Thymus (tissue), 11 donors: ENCODE data around the gene KLHL40. TPM values are rescaled to one million over a fixed set of nuclear protein-coding genes. Genes with fewer than 3 reads are reported as not detected.

ENCODE experiments used
- DNase-seq, 9 donors: peaks; one replicate each; pipeline ENCODE4 v3.0.0-alpha.2; 2013; ENCODE audit warnings: low spot score in 9 of 9, low read depth in 6 of 9, missing footprints in 1 of 9
- H3K27ac ChIP-seq, 2 donors: one replicate each; pipeline ENCODE4 v1.5.1; 2013; ENCODE audit warnings: control low read depth in 1 of 2, low read depth in 1 of 2, low read length in 1 of 2, mild to moderate bottlenecking in 1 of 2, moderate library complexity in 1 of 2
- H3K27me3 ChIP-seq, 2 donors: one replicate each; pipeline ENCODE4 v1.5.1; 2013; ENCODE audit warnings: low read length in 1 of 2; ENCODE audit not compliant: control insufficient read depth in 2 of 2, insufficient read depth in 1 of 2
- H3K36me3 ChIP-seq, 2 donors: one replicate each; pipeline ENCODE4 v1.5.1; 2013; ENCODE audit warnings: low read length in 1 of 2, mild to moderate bottlenecking in 1 of 2, moderate library complexity in 1 of 2; ENCODE audit not compliant: control insufficient read depth in 2 of 2, insufficient read depth in 2 of 2
- H3K4me1 ChIP-seq, 2 donors: one replicate each; pipeline ENCODE4 v1.5.1; 2013; ENCODE audit warnings: low read length in 2 of 2; ENCODE audit not compliant: control insufficient read depth in 2 of 2, insufficient read depth in 2 of 2
- H3K4me3 ChIP-seq, 2 donors: one replicate each; pipeline ENCODE4 v1.5.1; 2013; ENCODE audit warnings: low read length in 2 of 2, control low read depth in 1 of 2, mild to moderate bottlenecking in 1 of 2
- H3K9me3 ChIP-seq, 2 donors: one replicate each; pipeline ENCODE4 v1.5.1; 2013; ENCODE audit warnings: low read length in 1 of 2, mild to moderate bottlenecking in 1 of 2; ENCODE audit not compliant: control insufficient read depth in 2 of 2, insufficient read depth in 1 of 2
- WGBS: extraction: QIAGEN DNeasy Blood & Tissue Kit; methylation state at CpG from one replicate; pipeline ENCODE4 v1.1.7; 2013; 5-methylcytosine and 5-hydroxymethylcytosine counted together
- polyA plus RNA-seq: library from polyadenylated mRNA; stranded (reverse); fragments of 200-250 nt; gene quantifications from one replicate; pipeline ENCODE4 v1.2.3, GENCODE V29; 2013
- total RNA-seq: library from RNA; stranded (reverse); fragments of 120-200 nt; gene quantifications from one replicate; pipeline ENCODE4 v1.2.4, GENCODE V29; 2013
- donor health status: healthy.

KLHL40 gene
- total and polyA plus RNA-seq, 2 donors: 0.14 to 0.16 TPM

GRCh38 chr3:42700366-42701288, 15.3 kb downstream of the KLHL40 start:
- no peaks in the 10 kb centered on the region for H3K36me3 ChIP-seq
- DNase-seq: no peak
- no peak overlapping the region for H3K27ac ChIP-seq
- no peaks in the 10 kb centered on the region for H3K4me1 ChIP-seq
- H3K9me3 ChIP-seq: peaks cover 1 to 4% of the 10 kb centered on the region in 2 donors
- H3K27me3 ChIP-seq: no peaks in the 10 kb centered on the region
- no peak overlapping the region for H3K4me3 ChIP-seq
- 78% methylated on average over 15 of the region's 15 CpGs for WGBS

DNA sequence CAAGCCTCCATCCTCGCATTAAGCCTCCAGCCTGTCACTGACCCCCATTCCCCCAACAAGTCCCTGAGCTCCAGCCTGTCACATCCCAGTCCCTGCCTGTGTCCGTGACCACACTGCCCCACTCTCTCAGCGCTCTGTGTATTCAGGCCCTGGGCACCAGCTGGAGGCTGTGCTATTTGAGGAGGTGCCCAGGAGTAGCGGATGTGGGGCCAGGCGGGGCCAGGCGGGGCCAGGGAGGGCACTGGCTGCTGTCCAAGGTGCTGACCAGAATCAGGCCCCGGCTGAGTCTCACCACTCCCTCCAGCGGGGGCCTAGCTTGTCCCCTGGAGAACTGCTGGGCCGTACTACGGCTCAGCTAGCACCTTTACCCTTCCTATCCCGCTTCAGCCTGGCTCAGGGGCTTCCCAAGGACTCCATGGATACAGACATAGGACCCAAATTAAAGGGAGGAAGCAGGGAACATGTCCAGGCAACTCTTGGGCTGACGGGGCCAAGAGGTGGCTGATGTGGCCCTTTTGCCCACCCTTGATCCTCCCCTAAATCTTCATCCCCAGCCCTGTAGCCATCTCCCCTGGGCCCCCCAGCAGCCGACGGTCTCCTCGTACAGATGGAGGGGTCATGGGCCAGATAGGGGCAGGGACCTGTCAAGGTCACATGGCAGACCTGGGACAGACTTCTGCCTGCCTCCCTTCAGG, 16.2 kb downstream of the KLHL40 start:
- Histone ChIP-seq H3K27me3 (no peaks in the 10 kb centered on the region), H3K36me3 (no peaks in the 10 kb centered on the region), H3K4me3 (no peak overlapping the region), H3K27ac (no peak overlapping the region), H3K9me3 (peaks cover 0 to 1% of the 10 kb centered on the region in 2 donors), H3K4me1 (no peaks in the 10 kb centered on the region)
- DNase-seq: peak; percentile 18 to 71 (median 43)
- WGBS: 36% methylated on average over 15 of the region's 15 CpGs

DNA sequence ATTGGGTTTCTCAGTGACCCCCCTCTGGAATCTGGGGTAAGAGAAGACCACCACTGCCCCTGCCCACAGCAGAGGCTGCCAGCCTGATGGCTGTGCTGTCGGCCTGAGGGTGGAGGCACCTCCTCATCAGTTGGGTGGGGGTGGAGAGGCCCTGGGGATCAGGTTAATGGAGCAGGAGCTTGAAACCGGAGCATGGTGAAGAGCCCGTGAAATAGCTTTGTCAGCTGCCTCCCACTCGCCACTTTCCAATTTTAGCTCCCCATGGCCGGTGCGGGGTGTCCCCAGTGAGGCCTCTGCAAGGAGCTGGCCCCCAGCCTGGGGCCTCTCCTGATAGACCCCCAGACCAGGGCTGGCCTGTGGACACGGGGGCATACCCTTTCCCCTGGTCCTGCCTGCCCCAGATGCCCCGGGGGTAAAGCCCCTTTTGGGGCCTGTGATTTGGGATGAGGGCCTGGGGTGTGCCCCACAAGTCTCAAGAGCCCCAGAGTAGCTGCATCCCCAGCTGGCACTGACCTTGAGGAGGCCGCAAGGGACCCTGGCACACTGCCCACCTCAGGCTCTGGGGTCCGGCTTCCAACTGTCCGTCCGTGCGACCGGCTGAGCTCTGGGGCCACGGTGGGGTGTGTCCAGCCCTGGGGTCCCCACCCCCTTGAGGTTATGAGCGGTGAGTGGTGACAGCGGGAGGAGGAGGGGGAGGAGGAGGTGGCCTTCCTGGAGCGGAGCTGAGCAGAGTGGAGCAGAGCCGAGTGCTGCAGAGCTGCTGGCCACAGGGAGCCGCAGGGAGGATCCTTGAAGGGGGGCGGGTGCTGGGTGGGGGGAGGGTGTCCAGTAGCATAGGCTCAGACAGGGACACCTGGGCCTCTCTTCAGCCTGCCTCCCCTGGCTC, 17.0 kb downstream of the KLHL40 start, which contains the start of gene HHATL:
Gene HHATL (minus strand): TSS at position 733 of the 886 bp plus-strand sequence. CDS start 1,972 bp downstream, outside the sequence.
- H3K27me3 ChIP-seq: no peaks in the 10 kb centered on the region
- H3K4me3 ChIP-seq: no peak within 1 kb of the TSS
- no peak for DNase-seq
- H3K27ac ChIP-seq: no peak within 1 kb of the TSS
- peaks cover 0 to 1% of the 10 kb centered on the region in 2 donors for H3K9me3 ChIP-seq
- WGBS: 79% methylated on average over 21 of the region's 21 CpGs
- H3K36me3 ChIP-seq: no peaks in the 10 kb centered on the region
- H3K4me1 ChIP-seq: no peaks in the 10 kb centered on the region

DNA sequence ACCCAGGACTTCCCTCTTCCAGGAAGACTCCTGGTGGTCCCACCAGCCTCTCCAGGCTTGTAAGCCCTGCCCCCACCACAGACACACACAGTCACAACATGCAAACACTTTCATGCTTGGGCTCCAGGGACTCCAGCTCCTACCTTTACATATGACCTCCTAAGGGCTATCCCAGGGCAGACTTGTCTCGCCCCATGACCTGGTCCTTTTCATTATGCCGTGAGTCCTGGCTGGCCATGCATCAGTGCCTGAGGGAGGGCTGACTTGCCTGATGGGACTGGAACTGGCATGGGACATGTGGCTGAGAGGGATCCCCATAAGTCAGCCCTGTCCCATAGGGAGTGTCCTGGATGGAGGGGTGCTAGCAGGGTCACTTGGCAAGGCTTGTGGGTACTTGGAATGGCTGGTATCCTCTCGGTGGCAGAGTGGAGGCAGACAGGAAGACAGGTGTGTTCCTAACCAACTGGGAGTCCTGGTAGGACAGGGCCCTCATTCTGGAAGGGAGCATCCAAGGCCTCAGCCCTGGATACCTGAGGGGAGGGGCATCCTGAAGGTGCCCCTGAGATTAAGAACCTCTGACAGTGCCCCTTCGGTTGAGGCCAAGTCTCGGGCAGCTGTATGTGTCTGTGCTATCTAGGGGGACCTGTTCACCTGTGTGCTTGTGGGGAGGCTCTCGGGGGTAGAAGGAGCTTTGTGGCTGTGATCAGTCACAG, 17.8 kb downstream of the KLHL40 start:
- Histone ChIP-seq H3K4me3 (no peak overlapping the region), H3K4me1 (no peaks in the 10 kb centered on the region), H3K27ac (no peak overlapping the region), H3K36me3 (no peaks in the 10 kb centered on the region), H3K27me3 (no peaks in the 10 kb centered on the region), H3K9me3 (peaks cover 0 to 1% of the 10 kb centered on the region in 2 donors)
- no peak for DNase-seq
- 90% methylated on average over 6 of the region's 6 CpGs for WGBS

DNA sequence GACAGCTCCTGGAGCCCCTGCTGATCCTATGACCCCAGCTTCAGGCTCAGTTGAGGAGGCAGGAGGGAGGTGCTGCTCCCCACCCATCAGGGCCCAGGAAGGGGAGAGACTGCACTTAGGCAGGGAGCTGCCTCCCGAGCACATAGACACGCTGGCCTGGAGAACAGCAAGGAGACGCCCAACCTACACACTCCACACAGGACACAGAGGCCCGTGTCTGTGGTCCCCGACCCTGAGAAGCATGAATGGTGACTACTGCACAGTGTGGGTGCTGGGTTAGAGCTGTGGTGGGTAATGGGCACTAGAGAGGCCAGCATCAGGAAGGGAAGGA, 18.3 kb downstream of the KLHL40 start:
- Histone ChIP-seq H3K36me3 (no peaks in the 10 kb centered on the region), H3K9me3 (peaks cover 0 to 1% of the 10 kb centered on the region in 2 donors), H3K27me3 (no peaks in the 10 kb centered on the region), H3K4me1 (no peaks in the 10 kb centered on the region), H3K4me3 (no peak overlapping the region), H3K27ac (no peak overlapping the region)
- WGBS: 86% methylated on average over 5 of the region's 5 CpGs
- no peak for DNase-seq

GRCh38 chr3:42704136-42704841, 19.0 kb downstream of the KLHL40 start:
- 91% methylated on average over 8 of the region's 8 CpGs for WGBS
- DNase-seq: no peak

DNA sequence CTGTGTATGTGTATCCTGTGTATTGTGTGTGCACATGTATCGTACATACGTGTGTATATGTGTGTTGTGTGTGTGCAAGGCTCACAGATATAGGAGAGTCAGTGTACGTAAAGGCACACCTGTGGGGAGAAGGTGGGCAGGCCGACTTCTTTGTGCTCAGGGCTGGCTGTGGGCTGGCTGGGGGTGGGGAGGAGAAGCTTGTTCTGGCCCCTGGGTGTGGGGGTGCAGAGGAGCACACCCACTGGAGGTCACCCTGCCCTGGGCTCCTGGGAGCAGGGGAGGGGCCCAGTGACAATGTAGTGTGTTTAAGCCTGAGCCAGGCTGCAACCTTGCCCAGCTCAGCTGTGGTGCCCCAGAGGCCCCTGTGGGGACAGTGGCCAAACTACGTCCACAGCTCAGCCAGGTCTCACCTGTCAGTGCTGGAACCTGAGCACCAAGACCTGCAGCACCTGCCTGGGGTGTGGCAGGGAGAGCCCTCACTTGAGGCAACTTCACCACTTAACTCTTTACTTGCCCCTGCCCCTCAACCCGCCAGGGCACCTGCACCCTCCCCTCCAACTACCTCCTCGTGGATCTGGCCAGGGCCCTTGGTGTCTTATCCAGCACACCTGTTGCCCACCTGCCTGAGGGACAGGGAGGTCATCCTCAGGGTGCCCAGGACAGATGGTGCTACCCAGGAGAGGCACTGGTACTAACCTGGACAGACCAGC, 19.9 kb downstream of the KLHL40 start:
- H3K27ac ChIP-seq: no peak overlapping the region
- no peak overlapping the region for H3K4me3 ChIP-seq
- WGBS: 88% methylated on average over 7 of the region's 7 CpGs
- DNase-seq: no peak
- H3K4me1 ChIP-seq: no peaks in the 10 kb centered on the region
- no peaks in the 10 kb centered on the region for H3K27me3 ChIP-seq
- H3K9me3 ChIP-seq: peaks cover 0 to 1% of the 10 kb centered on the region in 2 donors
- no peaks in the 10 kb centered on the region for H3K36me3 ChIP-seq

More at GRCh38 chr3:42704136-42704841, 19.0 kb downstream of the KLHL40 start:
- peaks cover 0 to 1% of the 10 kb centered on the region in 2 donors for H3K9me3 ChIP-seq
- H3K36me3 ChIP-seq: no peaks in the 10 kb centered on the region
- no peaks in the 10 kb centered on the region for H3K4me1 ChIP-seq
- no peak overlapping the region for H3K27ac ChIP-seq
- H3K27me3 ChIP-seq: no peaks in the 10 kb centered on the region
- no peak overlapping the region for H3K4me3 ChIP-seq
